SK-N-SH (cell line): ENCODE data around the gene FBXO42.

Experiments
- CHD2 ChIP-seq: fragments of 150-350 bp; IDR thresholded peaks from 2 replicates; pipeline ENCODE4 v1.6.1; 2018; ENCODE audit warnings: low read length; ENCODE audit not compliant: partially characterized antibody
- ELF1 ChIP-seq: IDR thresholded peaks from 2 replicates; pipeline ENCODE4 v1.4.0; 2012
- RFX5 ChIP-seq: IDR thresholded peaks from 2 replicates; pipeline ENCODE4 v1.6.1; 2012; ENCODE audit warnings: mild to moderate bottlenecking, improper control_type of control experiment, low read length
- SMC3 ChIP-seq: IDR thresholded peaks from 2 replicates; pipeline ENCODE4 v1.6.1; 2012; ENCODE audit warnings: low read depth, low read length, improper control_type of control experiment
- TAF1 ChIP-seq: IDR thresholded peaks from 2 replicates; pipeline ENCODE4 v1.6.1; 2012; ENCODE audit warnings: low read depth, mild to moderate bottlenecking, low read length, moderate library complexity, borderline replicate concordance
- ZBTB33 ChIP-seq: IDR thresholded peaks from 2 replicates; pipeline ENCODE4 v1.4.0; 2012; ENCODE audit warnings: low read depth, borderline replicate concordance
- TF ChIP-seq, protein P1 (sequence below): fragments of 200-600 bp; sonication (generic); IDR thresholded peaks from 2 replicates; pipeline ENCODE4 v1.6.1; 2017; ENCODE audit warnings: antibody characterized with exemption, mild to moderate bottlenecking, moderate library complexity
- TF ChIP-seq, protein P2 (sequence below): fragments of 150-350 bp; IDR thresholded peaks from 2 replicates; pipeline ENCODE4 v1.6.1; 2017; ENCODE audit warnings: antibody characterized with exemption, low read length, low read depth, borderline replicate concordance

- no peak for TF ChIP-seq CHD2
- TF ChIP-seq, protein P1, sequence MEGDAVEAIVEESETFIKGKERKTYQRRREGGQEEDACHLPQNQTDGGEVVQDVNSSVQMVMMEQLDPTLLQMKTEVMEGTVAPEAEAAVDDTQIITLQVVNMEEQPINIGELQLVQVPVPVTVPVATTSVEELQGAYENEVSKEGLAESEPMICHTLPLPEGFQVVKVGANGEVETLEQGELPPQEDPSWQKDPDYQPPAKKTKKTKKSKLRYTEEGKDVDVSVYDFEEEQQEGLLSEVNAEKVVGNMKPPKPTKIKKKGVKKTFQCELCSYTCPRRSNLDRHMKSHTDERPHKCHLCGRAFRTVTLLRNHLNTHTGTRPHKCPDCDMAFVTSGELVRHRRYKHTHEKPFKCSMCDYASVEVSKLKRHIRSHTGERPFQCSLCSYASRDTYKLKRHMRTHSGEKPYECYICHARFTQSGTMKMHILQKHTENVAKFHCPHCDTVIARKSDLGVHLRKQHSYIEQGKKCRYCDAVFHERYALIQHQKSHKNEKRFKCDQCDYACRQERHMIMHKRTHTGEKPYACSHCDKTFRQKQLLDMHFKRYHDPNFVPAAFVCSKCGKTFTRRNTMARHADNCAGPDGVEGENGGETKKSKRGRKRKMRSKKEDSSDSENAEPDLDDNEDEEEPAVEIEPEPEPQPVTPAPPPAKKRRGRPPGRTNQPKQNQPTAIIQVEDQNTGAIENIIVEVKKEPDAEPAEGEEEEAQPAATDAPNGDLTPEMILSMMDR, result no peak
- TF ChIP-seq RFX5, result no peak
- no peak for TF ChIP-seq TAF1
- TF ChIP-seq SMC3, result no peak
- no peak for TF ChIP-seq ELF1
- no peak for TF ChIP-seq ZBTB33
- TF ChIP-seq, protein P2, sequence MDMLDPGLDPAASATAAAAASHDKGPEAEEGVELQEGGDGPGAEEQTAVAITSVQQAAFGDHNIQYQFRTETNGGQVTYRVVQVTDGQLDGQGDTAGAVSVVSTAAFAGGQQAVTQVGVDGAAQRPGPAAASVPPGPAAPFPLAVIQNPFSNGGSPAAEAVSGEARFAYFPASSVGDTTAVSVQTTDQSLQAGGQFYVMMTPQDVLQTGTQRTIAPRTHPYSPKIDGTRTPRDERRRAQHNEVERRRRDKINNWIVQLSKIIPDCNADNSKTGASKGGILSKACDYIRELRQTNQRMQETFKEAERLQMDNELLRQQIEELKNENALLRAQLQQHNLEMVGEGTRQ, result no peak
These were observed 4.6 kb upstream of the FBXO42 start for GRCh38 chr1:16356867-16357266.
